ENCODE data around the gene OPRM1.

The OPRM1 gene

GRCh38 chr6:154289818-154290508 is 250.9 kb downstream of the OPRM1 start:
- no peak for DNase-seq

GRCh38 chr6:154292066-154292465 is 253.0 kb downstream of the OPRM1 start:
- no peak for DNase-seq

- DNase-seq: no peak
These were observed 253.9 kb downstream of the OPRM1 start for GRCh38 chr6:154292855-154293519.

- no peak for DNase-seq
These were observed 256.7 kb downstream of the OPRM1 start for GRCh38 chr6:154295733-154296132.
